Panc1 (cell line): ENCODE measurements around the gene DDIT3.

Experiments used
- POLR2AphosphoS5 ChIP-seq: IDR thresholded peaks from 2 replicates; pipeline ENCODE4 v1.6.1; 2012; ENCODE audit warnings: mild to moderate bottlenecking, low read depth, low read length, moderate library complexity
- REST ChIP-seq, 2 experiments: IDR thresholded peaks; 2 replicates each; pipeline ENCODE4 v1.6.1; 2011 to 2012; ENCODE audit warnings: low read depth in 2 of 2, control low read depth in 1 of 2, low read length in 1 of 2, mild to moderate bottlenecking in 1 of 2, moderate library complexity in 1 of 2; ENCODE audit not compliant: insufficient read depth in 1 of 2
- TCF7L2 ChIP-seq: IDR thresholded peaks from 2 replicates; pipeline ENCODE4 v1.6.1; 2011; ENCODE audit warnings: mild to moderate bottlenecking, low read depth, low read length, inconsistent platforms
- TF ChIP-seq, protein P1 (sequence below): fragments of 450-650 bp; IDR thresholded peaks from 2 replicates; pipeline ENCODE4 v1.5.1; 2017; ENCODE audit warnings: mild to moderate bottlenecking

GRCh38 chr12:57498132-57498502 lies 22.2 kb downstream of the DDIT3 start:
- TF ChIP-seq POLR2AphosphoS5 (no peak), TCF7L2 (no peak), REST (IDR thresholded peaks at IDR 0.05; ENCODE audit: insufficient read depth in 1 of 2, low read depth in 2 of 2, low read length in 1 of 2) (no peak)
- TF ChIP-seq, protein P1, sequence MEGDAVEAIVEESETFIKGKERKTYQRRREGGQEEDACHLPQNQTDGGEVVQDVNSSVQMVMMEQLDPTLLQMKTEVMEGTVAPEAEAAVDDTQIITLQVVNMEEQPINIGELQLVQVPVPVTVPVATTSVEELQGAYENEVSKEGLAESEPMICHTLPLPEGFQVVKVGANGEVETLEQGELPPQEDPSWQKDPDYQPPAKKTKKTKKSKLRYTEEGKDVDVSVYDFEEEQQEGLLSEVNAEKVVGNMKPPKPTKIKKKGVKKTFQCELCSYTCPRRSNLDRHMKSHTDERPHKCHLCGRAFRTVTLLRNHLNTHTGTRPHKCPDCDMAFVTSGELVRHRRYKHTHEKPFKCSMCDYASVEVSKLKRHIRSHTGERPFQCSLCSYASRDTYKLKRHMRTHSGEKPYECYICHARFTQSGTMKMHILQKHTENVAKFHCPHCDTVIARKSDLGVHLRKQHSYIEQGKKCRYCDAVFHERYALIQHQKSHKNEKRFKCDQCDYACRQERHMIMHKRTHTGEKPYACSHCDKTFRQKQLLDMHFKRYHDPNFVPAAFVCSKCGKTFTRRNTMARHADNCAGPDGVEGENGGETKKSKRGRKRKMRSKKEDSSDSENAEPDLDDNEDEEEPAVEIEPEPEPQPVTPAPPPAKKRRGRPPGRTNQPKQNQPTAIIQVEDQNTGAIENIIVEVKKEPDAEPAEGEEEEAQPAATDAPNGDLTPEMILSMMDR = no peak; the same call in 1 of the 2 replicates
